GM19452 (cell line): ENCODE measurements around the gene SYCE3.

ENCODE experiments used
- ATAC-seq: cut with Tn5 transposase; IDR thresholded peaks from one replicate; pipeline ENCODE4 v1.9.1; 2021; ENCODE audit not compliant: unreplicated experiment

Gene SYCE3

GRCh38 chr22:50576806-50577696 is 14.3 kb upstream of the SYCE3 start:
- ATAC-seq = no peak

GRCh38 chr22:50576070-50576469 is 13.4 kb upstream of the SYCE3 start:
- no peak for ATAC-seq

GRCh38 chr22:50575426-50575941 is 12.8 kb upstream of the SYCE3 start:
- ATAC-seq = no peak

- ATAC-seq = no peak
Measured at GRCh38 chr22:50574383-50574755, 11.7 kb upstream of the SYCE3 start.

GRCh38 chr22:50573491-50574382 is 11.0 kb upstream of the SYCE3 start:
- ATAC-seq = no peak

GRCh38 chr22:50572965-50573364 is 10.2 kb upstream of the SYCE3 start:
- no peak for ATAC-seq

GRCh38 chr22:50571264-50572175 is 8.8 kb upstream of the SYCE3 start:
- ATAC-seq = no peak

- no peak for ATAC-seq
Measured at GRCh38 chr22:50570861-50571260, 8.1 kb upstream of the SYCE3 start.

- no peak for ATAC-seq
Measured at GRCh38 chr22:50569896-50570535, 7.3 kb upstream of the SYCE3 start.

- no peak for ATAC-seq
Measured at GRCh38 chr22:50569041-50569459, 6.3 kb upstream of the SYCE3 start.

- no peak for ATAC-seq
Measured at GRCh38 chr22:50568626-50569025, 5.9 kb upstream of the SYCE3 start.

- ATAC-seq = no peak
Measured at GRCh38 chr22:50567721-50568252, 5.1 kb upstream of the SYCE3 start.

GRCh38 chr22:50564289-50564688 is 1.6 kb upstream of the SYCE3 start:
- no peak for ATAC-seq

GRCh38 chr22:50563413-50564160 is 868 bp upstream of the SYCE3 start:
- ATAC-seq = no peak

- no peak for ATAC-seq
Measured at GRCh38 chr22:50561401-50562358, 1.0 kb downstream of the SYCE3 start.

- ATAC-seq = no peak
Measured at GRCh38 chr22:50560034-50560433, 2.7 kb downstream of the SYCE3 start.

GRCh38 chr22:50556703-50557102 is 6.0 kb downstream of the SYCE3 start:
- no peak for ATAC-seq

GRCh38 chr22:50553310-50553709 is 9.4 kb downstream of the SYCE3 start:
- no peak for ATAC-seq
